HFF-Myc (cell line): ENCODE results near the gene MSH4.
"Not testable (repeated sequence)": the region's sequence is repeated elsewhere in the genome, so short reads cannot be mapped to it uniquely, and the experiment has no call there.

ENCODE experiments used
- DNase-seq: peaks from one replicate; pipeline ENCODE4 v3.0.0-alpha.2; 2011; ENCODE audit warnings: low read depth; ENCODE audit errors: extremely low read depth
- H3K4me3 ChIP-seq: replicated peaks from 2 replicates; pipeline ENCODE4 v1.5.1; 2011; ENCODE audit warnings: low read depth, mild to moderate bottlenecking, control low read depth, low read length
- TF ChIP-seq, protein P1 (sequence below): IDR thresholded peaks from 2 replicates; pipeline ENCODE4 v1.5.1; 2012; ENCODE audit warnings: mild to moderate bottlenecking, low read depth, low read length, control low read depth; ENCODE audit errors: missing control alignments

The MSH4 gene

DNA sequence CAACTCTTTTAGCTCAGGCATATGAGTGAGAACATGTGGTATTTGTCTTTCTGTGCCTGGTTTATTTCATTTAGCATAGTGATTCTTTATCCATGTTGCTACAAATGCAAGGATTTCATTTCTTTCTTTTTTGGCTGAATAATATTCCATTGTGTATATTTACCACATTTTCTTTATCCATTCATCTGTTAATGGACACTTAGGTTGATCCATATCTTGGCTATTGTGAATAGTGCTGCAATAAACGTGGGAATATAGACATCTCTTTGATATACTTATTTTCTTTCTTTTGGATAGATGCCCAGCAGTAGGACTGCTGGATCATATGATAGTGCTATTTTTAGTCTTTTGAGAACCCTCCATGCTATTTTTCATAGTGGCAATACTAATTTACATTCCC lies 104.7 kb downstream of the MSH4 start:
- no peak for DNase-seq
- TF ChIP-seq, protein P1, sequence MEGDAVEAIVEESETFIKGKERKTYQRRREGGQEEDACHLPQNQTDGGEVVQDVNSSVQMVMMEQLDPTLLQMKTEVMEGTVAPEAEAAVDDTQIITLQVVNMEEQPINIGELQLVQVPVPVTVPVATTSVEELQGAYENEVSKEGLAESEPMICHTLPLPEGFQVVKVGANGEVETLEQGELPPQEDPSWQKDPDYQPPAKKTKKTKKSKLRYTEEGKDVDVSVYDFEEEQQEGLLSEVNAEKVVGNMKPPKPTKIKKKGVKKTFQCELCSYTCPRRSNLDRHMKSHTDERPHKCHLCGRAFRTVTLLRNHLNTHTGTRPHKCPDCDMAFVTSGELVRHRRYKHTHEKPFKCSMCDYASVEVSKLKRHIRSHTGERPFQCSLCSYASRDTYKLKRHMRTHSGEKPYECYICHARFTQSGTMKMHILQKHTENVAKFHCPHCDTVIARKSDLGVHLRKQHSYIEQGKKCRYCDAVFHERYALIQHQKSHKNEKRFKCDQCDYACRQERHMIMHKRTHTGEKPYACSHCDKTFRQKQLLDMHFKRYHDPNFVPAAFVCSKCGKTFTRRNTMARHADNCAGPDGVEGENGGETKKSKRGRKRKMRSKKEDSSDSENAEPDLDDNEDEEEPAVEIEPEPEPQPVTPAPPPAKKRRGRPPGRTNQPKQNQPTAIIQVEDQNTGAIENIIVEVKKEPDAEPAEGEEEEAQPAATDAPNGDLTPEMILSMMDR = no peak
- H3K4me3 ChIP-seq = no peak overlapping the region

- TF ChIP-seq, protein P1 = peak; percentile 64
- peak; percentile 25 for DNase-seq
- no peak overlapping the region for H3K4me3 ChIP-seq
Measured at GRCh38 chr1:75908717-75909152, 112.1 kb downstream of the MSH4 start.

GRCh38 chr1:75916834-75917233 lies 120.2 kb downstream of the MSH4 start:
- DNase-seq = no peak
- no peak overlapping the region for H3K4me3 ChIP-seq
- TF ChIP-seq, protein P1 = no peak

GRCh38 chr1:75922698-75923097 lies 126.0 kb downstream of the MSH4 start:
- no peak for DNase-seq
- TF ChIP-seq, protein P1 = no peak
- H3K4me3 ChIP-seq = no peak overlapping the region

DNA sequence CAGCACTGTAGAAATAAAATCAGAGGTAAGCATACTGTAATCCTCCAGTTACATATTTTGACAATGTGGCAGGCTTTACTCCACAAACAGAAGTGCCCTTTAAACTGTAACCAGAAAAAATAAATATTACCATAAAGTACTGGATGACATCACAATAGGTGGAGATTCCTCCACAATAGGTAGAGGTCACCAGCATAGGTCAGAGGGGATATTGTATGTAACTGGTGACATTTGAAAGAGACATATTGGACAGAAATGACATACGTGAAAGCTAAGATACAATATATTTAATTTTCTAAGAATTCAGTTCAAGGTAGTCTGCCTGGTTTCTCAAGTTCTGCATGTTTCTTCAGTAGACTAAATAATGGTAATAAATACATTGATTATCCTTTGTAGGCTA lies 135.6 kb downstream of the MSH4 start, which contains the start of gene ASB17:
Gene ASB17, minus strand, starts transcription at position 101 of the 400 bp plus-strand sequence. CDS start 113 bp downstream, outside the sequence.
- no peak for DNase-seq
- no peak within 1 kb of the TSS for H3K4me3 ChIP-seq
- TF ChIP-seq, protein P1 = no peak

GRCh38 chr1:75937034-75937433 lies 140.4 kb downstream of the MSH4 start:
- no peak overlapping the region for H3K4me3 ChIP-seq
- TF ChIP-seq, protein P1 = no peak
- DNase-seq = peak; percentile 21

DNA sequence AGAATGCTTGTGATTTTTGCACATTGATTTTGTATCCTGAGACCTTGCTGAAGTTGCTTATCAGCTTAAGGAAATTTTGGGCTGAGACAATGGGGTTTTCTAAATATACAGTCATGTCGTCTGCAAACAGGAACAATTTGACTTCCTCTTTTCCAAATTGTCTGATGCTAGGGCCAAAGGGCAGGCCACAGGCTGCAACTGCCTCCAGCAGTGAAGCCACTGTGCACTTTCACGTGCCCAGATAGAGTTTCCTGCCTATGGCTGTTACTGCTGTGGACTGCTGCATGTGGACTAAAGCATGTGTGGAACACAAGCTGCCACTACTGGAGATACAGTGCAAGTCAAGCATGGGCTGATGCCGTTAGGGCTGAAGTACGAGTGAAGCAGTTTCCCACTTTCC lies 146.4 kb downstream of the MSH4 start:
- not testable (repeated sequence) for H3K4me3 ChIP-seq, DNase-seq
